GM18951 (cell line): Measurements from ENCODE around the gene VENTX.

Experiments
- POLR2A ChIP-seq: IDR thresholded peaks from 4 replicates; pipeline ENCODE4 v1.6.1; 2011; ENCODE audit warnings: mild to moderate bottlenecking; ENCODE audit not compliant: insufficient read length, insufficient read depth; ENCODE audit errors: extremely low read depth
- in situ Hi-C: fragments of 300-500 bp; cut with MboI; formaldehyde crosslinking; loops from one replicate; pipeline ENCODE4 v1.12.0; 2022; ENCODE audit warnings: low sequenced_read_pairs, mixed read lengths, inconsistent platforms; ENCODE audit not compliant: unreplicated experiment

The VENTX gene

GRCh38 chr10:133237588-133238465 is at the start of gene VENTX:
Gene VENTX (plus strand): TSS chr10:133237855. CDS start chr10:133237915, 60 bp downstream.
- in situ Hi-C loops: loop anchor here (25.0 kb wide), 1 partner anchor 326 kb away; no protein-coding TSS in a partner anchor
- no peak for TF ChIP-seq POLR2A

GRCh38 chr10:133187906-133188681 is 49.6 kb upstream of the VENTX start:
- TF ChIP-seq POLR2A: no peak
- in situ Hi-C loops: no loop called here

- in situ Hi-C loops: no loop called here
- no peak for TF ChIP-seq POLR2A
These were observed 48.4 kb upstream of the VENTX start for GRCh38 chr10:133189256-133189655.

- in situ Hi-C loops: no loop called here
These were observed 47.9 kb upstream of the VENTX start for GRCh38 chr10:133189726-133190125.

GRCh38 chr10:133190225-133190624 is 47.4 kb upstream of the VENTX start:
- in situ Hi-C loops: no loop called here
- no peak for TF ChIP-seq POLR2A

More at GRCh38 chr10:133189726-133190125, 47.9 kb upstream of the VENTX start:
- TF ChIP-seq POLR2A: no peak

GRCh38 chr10:133191651-133192050 is 46.0 kb upstream of the VENTX start:
- in situ Hi-C loops: no loop called here
- TF ChIP-seq POLR2A: no peak

GRCh38 chr10:133194151-133194550 is 43.5 kb upstream of the VENTX start:
- TF ChIP-seq POLR2A: no peak
- in situ Hi-C loops: no loop called here

GRCh38 chr10:133195096-133195495 is 42.6 kb upstream of the VENTX start:
- in situ Hi-C loops: no loop called here
- TF ChIP-seq POLR2A: no peak

- in situ Hi-C loops: no loop called here
- TF ChIP-seq POLR2A: no peak
These were observed 42.0 kb upstream of the VENTX start for GRCh38 chr10:133195611-133196010.

GRCh38 chr10:133196221-133196915 is 41.3 kb upstream of the VENTX start:
- in situ Hi-C loops: no loop called here

GRCh38 chr10:133196936-133197758 is 40.5 kb upstream of the VENTX start:
- in situ Hi-C loops: no loop called here
- no peak for TF ChIP-seq POLR2A

More at GRCh38 chr10:133196221-133196915, 41.3 kb upstream of the VENTX start:
- no peak for TF ChIP-seq POLR2A

- no peak for TF ChIP-seq POLR2A
- in situ Hi-C loops: no loop called here
These were observed 39.9 kb upstream of the VENTX start for GRCh38 chr10:133197786-133198185.

GRCh38 chr10:133198206-133198605 is 39.4 kb upstream of the VENTX start:
- in situ Hi-C loops: no loop called here
- TF ChIP-seq POLR2A: no peak
